Uterus (tissue), 2 donors: Measurements from ENCODE around the gene KCNQ1OT1.

Experiments
- CTCF ChIP-seq, 4 experiments: fragments of 200-600 bp in 2 of 4; fragments of 450-650 bp in 2 of 4; sonication (generic) in 2 of 4; IDR thresholded peaks; one replicate each; pipeline ENCODE4 v1.5.1; 2016 to 2019; ENCODE audit warnings: antibody characterized with exemption in 4 of 4, mild to moderate bottlenecking in 2 of 4, moderate library complexity in 1 of 4
- POLR2A ChIP-seq, 2 donors: fragments of 450-650 bp; IDR thresholded peaks; one replicate each; pipeline ENCODE4 v1.6.1; 2016; ENCODE audit warnings: antibody characterized with exemption in 2 of 2, mild to moderate bottlenecking in 1 of 2, moderate library complexity in 1 of 2

- TF ChIP-seq CTCF (IDR thresholded peaks at IDR 0.05), result no peak
- TF ChIP-seq POLR2A (IDR thresholded peaks at IDR 0.05), result no peak
These were observed 115.4 kb downstream of the KCNQ1OT1 start for GRCh38 chr11:2584434-2584811.
